Suppressor macrophage treated with lipopolysaccharide for 4 hours (primary cell): ENCODE data around the gene POLD2.
"Not testable (repeated sequence)": the region's sequence is repeated elsewhere in the genome, so short reads cannot be mapped to it uniquely, and the experiment has no call there.

ENCODE experiments used
- DNase-seq: peaks from one replicate; pipeline ENCODE4 v3.0.0-alpha.2; 2020

POLD2 gene

DNA sequence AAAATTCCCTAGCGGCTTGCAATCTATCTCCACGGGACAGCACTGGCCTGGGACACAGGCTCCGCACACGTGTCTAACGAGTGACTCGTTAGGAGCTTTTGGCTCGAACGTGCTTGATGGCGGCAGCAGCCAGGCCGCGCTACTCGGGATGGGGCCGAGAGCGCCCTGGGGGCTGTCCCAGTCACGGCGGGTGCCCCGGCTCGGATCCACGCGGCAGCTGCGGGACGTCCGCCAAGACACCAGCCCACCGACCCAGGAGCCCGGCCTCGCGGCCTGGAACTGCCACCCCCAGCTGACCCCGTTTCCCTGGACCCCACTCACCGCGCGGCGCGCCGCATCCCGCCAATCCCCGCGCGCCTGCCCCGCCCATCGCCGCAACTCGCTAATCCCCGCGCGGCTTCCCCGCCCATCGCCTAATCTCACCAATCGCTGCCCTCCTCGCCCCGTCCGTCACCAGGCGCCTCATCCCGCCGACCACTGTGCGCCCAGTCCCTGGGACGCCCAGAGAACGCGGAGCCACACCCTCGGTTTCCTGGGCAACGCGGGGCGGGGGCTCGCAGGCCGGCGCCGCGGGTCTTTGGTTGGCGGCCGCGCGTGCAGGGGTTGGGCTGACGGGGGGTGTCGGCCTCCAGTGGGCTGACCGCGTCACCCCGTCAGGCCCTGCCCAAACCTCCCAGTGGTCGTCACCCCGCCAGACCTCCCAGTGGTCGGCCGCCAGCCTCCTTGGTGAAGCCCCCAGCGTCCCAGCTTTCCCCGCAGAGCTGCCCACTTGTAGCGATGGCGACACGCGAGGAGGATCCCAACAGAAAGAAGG lies at the start of gene POLD2:
Gene POLD2 (minus strand): TSS at position 359 of the 814 bp plus-strand sequence. CDS start 1,495 bp downstream, outside the sequence.
- peak; percentile 97 for DNase-seq

DNA sequence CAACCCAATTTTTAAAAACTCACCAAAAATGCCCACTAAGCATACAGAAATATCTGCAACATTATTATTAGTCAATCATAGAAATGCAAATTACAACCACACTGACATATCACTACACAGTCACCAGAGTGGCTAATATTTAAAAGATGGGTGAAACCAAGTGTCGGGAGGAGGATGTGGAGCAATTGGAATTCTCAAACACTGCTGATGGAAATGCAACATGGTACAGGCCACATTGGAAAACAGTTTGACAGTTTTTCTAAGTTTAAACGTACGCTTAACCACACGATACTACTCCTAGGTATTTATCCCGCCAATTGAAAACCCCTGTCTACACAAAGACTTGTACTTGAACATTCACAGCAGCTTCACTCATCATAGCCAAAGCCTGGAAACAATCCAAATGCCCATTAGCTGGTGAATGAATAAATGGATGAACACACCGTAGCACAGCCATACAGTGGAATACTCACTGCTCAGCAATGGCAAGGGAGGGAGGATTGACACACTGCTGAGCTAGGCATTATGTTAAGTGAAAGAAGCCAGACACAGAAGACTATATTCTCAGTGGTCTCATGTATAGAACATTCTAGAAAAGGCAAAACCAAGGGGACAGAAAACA lies 49.6 kb upstream of the POLD2 start:
- DNase-seq, result no peak

DNA sequence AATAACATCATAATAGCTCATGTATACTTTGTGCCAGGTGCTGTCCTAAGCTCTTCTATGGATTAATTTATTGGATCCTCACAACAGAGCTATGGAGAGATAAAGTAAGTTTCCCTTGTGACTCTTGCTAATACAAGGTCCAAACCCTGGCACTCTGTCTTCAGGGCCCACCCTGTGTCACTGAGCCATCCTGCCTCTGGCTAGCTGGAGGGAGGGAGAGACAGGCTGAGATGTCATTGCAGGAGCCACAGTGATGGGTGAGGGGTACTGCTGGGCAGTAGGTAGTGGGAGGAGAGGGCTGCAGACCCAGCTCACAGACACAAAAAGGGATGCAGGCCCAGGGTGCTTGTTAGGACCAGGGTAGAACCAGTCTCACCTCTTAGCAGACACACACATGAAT lies 49.0 kb upstream of the POLD2 start:
- no peak for DNase-seq

DNA sequence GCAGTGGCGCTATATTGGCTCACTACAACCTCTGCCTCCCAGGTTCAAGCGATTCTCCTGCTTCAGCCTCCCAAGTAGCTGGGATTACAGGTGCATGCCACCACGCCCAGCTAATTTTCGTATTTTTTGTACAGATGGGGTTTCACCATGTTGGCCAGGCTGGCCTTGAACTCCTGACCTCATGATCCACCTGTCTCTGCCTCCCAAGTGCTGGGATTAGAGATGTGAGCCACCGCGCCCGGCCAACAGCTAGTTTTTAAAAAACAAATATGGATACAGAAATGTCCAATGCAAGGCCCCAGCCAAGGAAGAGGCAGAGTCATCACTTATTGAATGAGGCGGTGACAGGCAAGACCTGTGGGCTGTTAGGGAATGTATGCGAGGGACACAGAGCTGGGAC lies 48.6 kb upstream of the POLD2 start:
- DNase-seq, result not testable (repeated sequence)

DNA sequence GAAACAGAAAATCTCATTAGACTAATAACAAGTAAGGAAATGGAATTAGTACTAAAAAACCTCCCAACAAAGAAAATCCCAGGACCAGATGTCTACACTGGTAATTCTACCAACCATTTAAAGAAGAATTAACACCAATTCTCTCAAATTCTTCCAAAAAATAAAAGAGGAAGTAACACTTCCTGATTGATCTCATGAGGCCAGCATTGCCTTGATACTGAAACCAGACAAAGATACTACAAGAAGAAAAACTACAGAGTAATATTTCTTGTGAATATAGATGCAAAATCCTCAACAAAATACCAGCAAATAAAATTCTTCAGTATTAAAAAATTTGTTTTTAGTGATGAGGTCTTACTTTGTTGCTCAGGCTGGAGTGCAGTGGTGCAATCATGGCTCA lies 44.6 kb upstream of the POLD2 start:
- peak; percentile 30 for DNase-seq

DNA sequence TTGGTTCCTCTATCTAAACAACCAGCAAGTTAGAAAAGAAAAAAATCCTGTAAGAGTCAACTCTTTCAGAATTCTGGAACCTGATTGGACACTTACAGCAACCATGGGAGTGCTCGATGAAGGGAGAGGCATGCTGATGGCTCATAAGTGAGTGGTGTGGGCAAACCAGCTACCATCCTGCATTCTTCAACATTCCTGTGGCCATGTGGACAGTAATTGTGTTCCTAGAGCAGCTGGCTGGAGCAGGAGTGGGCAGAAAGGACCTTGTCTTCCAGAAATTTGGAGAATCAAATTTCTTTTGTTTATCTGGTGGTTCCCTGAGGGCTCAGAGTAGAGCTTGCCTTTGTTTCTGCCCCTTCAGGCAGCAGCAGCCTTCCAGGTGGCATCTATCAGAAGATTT lies 40.2 kb upstream of the POLD2 start:
- DNase-seq, result no peak

DNA sequence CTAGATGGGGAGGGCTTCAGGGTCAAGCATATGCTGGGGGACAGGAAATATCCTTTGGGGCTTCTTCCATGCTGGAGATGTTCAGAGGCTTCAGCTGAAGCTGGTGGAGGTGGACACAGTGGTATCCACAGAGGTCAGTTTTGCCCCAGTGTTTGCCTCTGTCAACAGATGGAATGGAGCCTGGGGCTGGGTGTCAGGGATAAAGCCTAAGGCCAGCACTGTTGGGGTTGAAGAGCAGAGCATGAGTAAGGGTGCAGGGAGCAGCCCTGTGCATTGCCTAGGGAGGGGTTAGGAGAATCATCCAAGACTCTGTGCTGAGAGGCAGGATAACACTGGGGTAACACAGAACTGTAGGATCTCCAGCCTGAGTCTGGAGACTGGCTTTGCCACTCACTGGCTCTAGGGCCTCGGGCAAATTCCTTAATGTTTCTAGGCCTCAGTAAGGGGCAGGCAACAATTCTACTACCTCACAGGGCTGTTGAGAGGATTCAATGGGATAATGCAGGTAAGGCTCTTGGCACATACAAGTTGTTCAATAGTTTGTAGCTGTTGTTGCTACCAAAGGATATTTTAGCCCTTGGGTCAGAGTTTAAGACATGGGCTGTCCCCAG lies 39.5 kb upstream of the POLD2 start:
- no peak for DNase-seq

DNA sequence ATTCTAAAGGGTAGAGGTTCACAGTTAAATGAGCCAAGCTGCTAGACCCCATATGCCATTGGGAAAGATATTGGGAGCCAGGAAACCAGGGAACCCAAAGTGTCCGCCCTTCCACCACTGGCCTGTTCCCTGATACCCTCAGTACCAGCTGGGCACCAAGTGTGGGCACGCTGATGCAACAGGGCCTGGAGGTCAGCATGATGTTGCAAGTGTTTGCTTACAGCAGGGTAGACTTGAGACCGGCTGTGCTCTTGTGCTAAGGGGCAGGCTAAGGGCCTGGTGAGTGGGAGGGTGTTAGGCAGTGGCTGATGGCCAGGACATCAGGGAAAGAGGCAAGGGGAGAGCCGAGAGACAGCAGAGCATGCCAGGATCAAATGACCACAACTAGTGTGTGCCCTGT lies 38.8 kb upstream of the POLD2 start:
- DNase-seq, result no peak

DNA sequence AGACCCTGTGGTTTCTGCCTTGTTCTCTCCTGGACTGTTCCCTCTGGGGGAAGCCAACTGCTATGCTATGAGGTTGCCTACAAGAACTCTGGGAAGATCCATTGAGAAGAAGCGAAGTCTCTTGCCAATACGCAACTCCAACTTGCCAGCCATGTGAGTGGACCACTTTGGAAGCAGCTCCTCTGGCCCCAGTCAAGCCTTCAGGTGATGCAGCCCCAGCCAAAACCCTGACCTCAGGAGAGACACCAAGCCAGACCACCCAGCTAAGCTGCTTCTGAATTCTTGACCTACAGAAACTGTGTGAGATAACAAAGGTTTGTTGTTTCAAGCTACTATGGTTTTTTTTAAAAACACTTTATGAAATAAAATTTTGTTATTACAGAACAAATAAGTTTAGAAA lies 38.0 kb upstream of the POLD2 start:
- DNase-seq, result no peak

DNA sequence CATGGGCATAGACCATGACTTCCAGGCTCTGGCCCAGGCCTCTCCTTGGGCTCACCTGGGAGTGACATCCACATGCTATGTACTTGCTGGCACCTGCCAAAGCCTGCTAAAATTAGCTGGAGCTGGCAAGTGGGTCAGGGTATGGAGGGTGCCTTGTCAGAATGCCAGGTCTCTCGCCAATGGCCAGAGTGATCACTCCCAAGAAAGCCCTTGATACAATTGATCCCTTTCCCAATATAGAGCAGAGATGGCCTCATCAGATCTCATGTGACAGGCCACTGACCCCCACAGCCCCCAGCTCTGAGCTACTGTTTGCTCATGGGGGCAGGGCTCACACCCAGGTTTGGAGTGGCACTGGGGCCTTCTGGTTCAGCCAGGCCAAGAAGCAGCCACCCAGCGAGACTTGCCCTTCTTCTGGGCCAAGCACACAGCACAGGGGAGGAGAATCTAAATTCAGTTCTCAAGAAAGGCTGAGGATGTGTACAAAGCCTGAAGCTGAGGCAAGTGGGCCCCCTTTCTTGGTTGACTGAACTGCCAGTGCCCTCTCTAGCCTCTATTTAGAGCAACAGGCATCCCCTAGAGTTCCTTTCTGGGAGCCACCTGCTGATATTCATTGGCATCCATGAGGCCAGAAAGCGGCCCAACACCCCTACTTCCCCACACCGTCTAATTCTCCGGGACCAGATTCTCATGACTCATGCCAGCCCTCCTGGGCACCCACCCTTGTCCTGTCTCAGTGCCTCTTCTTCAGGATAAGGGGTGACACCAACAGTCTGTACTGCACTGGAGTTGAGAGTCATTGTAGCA lies 36.7 kb upstream of the POLD2 start:
- DNase-seq, result no peak

DNA sequence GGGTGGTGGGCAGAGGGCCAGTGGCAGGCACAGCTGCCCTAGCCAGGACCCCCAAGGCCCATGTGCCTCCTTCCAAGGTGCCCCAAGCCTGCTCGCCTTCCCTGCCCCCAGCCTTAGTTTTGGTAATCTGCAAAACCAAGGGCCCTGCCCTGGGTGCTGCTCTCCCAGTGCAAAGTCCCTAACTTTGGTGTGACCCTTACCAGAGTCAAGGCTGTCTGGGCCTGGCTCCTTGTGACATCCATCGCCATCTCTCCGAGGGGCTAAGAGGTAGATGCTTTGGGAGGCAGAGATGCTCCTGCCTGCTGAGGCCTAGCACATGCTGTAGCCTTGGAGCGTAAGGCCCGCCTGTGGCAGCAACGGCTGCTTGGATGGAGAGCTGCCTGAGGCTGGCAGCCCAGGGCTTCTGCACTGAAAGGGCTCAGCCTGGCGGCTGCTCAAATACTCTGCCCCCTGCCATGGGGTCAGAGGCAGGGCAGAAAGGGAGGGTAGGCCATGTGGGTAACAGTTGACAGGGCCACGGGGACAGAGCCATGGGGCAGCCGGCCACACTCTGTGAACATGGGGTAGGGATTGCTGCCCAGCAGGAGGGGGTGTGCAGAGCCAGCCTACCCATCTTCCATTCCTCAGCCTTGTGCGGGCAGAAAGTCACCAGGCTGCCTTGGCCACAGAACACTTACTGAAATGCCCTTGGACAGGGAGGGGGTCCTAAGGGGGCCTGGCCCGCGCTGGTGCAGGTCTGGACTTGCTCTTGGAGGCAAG lies 35.7 kb upstream of the POLD2 start:
- no peak for DNase-seq

DNA sequence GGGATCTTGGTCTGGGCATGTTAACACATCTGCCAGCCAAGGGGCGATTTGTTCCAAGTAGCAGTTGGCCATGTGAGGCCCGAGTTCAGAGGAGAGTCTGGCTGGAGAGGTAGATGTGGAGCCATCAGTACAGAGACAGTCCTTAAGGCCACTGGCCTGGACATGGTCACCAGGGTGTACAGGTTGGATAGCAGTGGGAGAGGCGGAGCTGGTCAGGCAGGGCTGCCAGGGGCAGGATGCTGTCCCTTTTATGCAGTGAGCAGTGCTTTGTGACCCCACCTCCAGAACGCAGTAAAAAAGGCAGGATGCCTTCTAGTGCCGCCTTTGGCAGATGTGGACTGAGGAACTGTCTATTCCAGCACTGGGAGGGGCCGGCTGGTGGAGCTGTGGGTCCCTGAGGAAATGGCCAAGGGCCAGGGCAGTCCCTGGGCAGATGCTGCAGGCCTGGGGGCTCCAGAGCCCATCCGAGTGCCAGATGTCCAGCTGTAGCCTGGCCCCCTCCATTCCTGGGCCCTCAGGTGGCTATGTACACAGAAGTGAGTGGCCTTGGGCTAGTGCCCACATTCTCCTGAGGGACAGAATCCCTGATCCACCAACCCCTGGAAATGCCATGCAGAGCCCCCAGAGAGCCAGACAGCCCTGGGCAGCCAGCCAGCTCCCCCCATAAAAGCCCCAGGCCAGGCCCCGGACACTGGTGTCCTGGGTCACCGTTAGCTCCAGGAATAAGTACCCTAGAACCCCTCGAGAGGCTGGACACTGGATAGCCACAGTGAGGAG lies 34.9 kb upstream of the POLD2 start:
- DNase-seq, result no peak

DNA sequence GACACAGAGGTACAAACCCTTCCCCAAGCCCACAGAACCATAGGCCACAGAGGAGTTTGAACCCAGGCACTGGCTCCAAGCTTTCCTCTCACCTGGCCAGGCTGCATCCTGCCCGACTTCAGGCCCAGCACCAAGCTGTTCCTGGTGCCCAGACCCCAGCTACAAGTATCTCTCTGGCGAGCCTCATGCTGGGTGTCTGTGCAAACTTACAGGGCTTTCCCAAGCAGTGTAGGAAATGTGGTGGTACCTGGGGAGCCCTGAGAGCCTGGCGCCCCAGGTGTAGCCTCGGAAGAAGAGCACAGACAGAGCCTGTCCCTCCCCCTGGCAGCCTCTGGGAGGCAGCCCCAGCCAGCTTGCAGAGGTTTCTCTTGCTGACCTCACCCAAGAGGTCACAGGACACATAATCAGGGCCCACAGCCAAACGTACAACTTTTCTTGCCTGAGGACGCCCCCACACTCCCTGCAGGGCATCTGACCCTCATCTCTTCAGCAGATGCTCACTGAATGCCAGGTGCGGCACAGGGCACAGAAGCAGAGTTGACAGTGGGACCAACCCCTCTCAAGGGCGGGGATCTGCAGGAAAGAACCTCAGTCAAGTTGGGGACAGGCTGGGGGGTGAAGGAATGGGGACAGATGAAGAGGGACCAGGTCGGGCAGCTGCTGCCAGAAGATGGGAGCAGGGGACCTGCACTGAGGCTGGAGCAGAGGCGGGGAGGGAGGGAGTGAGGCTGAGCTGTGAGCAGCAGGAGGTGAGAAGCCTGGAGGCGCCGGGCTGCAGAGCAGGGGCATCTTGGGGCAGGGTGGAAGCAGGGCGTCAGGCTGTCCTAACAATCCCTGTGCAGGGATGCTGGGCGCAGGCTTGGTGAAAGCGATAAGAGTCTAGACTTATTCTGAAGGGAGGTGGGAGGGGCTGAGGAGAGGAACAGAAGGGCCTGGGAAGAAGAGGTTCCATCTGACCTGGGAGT lies 34.0 kb upstream of the POLD2 start:
- DNase-seq, result no peak

DNA sequence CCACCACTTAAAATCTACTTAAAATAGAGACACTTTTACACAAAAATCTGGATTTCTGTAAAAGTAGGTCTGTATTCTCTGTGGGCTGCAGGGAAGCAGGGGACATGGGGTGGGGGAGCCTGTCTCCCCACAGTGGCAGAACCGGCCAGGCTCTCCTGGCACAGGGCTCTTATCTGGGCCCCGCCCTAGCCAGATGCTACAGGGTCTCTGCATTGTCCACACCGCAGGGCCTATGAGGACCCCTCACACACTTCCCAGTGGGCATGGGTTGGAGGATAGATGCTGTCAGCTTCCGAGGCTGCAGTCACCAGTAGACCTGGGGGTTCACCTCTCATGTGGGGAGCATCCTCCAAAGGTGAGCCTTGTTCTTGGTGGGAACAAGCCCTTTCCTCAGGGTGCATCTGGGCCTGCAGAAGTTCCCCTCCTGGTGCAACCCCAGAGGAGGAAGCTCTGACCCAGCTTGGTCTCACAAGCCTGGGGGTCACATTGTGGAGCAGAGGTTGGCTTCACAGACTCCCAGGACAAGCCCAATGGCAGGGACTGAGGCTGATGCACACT lies 33.2 kb upstream of the POLD2 start:
- no peak for DNase-seq

DNA sequence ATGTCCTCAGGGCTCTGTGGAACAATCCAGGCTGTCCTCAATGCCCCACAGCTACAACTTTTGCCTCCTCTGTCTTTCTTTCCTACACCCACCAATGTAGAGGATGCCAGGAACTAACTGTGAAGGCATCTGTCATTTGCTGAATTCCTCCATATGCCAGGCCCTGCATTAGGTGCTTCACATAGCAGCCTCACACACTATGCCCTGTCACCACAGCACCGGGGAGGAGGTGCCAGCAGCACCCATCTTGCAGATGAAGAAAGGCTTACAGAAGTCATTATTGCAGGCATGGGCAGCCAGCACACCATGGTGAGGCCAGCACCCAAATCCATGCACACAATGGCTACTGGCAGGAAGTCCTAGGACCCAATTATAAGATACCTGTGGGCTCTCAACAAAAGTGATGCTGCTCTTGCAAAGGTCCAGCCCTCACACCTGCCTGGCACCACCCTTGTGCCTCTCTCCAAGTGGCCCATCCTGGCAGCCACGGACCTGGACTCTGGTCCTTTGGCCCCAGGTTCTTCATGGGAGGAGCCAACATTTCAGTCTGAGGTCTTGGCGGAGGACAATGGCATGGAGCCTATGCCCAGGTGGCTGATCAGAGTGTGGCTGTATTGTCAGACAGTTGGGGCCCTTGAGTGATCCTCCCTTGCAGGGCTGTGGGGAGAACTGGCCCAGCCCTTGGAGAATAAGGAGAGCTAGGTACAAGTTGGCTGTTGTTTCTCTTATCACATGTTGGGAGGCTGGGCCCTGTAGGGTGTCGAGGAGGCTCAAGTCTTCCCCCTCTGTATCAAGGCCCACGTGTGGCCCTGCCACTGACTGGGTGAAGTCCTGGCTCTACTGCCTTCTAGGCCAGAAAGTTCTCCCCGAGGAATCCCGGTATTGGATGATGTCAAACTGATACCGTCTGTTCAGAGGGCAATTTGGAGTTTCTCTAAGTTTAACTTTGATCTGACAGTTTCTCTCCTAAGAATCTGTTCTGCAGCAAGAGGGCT lies 32.1 kb upstream of the POLD2 start:
- no peak for DNase-seq

DNA sequence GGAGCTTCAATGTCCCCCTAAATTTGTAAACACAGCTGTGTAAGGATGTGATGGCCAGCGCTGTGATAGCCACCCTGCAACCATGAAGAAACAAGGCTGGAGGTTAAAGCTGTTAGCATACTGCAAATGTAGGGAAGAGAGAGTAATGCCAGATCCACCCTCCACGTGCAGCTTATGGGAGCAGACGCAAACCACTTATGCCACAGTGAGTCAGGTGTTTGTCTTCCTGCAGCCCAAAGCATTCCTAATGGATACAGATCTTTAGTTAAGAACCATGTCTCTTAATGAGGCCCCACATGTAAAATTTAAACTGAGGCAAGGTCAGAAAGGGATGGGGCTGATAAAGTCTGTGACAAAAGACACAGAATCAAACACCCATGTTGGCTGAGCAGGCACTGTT lies 31.4 kb upstream of the POLD2 start:
- DNase-seq, result no peak

DNA sequence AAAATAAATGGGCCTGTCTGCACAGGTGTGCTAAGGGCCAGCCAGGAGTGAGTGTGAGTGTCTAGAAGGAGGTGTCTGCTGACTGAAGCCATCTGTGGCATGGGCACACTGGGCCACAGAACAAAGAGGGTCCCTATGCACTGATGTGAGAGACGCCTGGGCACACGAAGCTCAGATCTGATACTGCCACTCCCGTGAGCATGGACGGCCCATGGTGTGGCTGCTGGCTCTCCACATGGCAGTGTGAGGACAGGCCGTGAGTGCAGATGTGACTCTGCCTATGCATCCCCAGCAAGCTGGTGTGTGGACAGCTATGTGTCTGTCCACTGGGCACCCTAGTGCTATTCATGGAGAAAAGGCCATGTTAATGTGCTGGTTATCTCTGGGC lies 30.6 kb upstream of the POLD2 start:
- no peak for DNase-seq

DNA sequence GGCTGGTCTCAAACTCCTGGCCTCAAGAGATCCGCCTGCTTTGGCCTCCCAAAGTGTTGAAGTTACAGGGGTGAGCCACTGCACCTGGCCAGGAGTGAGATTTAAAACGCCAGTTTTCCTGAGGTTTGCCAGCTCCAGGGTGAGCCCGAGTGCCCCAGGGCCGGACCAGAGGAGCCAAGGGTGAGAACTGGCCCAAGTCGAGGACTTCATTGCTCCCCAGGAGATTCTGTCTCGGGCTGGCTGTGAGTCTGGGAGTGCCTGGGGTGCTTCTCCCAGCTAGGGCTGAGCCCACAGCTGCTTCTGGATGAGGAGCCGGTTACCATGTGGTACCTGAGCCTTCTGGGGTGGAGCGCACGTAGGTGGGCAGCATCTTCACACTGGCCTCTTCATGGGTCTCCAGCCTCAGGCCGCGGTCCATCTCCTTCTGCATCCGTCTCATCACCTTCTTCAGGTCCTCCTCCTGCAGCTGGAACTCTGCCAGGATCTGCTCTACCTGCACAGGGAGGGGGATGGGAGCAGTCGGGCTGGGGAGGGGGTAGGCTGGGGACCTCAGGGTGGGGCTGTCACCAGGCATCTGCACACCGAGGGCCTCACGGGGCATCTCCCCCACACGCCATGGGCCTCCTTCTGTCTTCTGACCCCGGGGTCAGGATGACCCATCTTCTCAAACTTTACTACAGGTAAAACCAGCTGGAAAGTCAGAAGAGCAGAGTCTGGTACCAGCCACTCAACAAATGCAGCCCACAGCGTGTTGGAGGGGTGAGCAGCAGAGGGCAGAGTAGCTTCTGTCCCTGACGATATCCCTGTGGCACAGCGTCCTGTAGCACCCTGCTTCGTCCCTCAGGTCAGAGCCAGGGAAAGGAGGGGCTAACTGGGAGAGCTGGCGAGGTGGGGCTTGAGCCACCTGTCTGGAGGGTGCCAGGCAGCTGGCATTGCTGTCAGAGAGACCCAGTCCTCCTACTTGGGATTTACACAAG lies 29.9 kb upstream of the POLD2 start:
- DNase-seq, result no peak
